ENCODE measurements around the gene ADAMTS13.
A peak's percentile ranks its signal among the peaks of the same experiment; 100 is the strongest.

Gene ADAMTS13

GRCh38 chr9:133401588-133401987 is 20.6 kb upstream of the ADAMTS13 start:
- Histone ChIP-seq H3K4me3 (ENCODE audit: insufficient read depth, low read length, poor library complexity, severe bottlenecking) (no peak overlapping the region), H3K36me3 (ENCODE audit: low read length) (no peaks in the 10 kb centered on the region)

GRCh38 chr9:133402689-133403088 is 19.5 kb upstream of the ADAMTS13 start:
- Histone ChIP-seq H4K20me1 (ENCODE audit: low read depth, low read length) (no peaks in the 10 kb centered on the region), H3K79me2 (ENCODE audit: insufficient read depth, low read length) (no peaks in the 10 kb centered on the region), H3K27me3 (ENCODE audit: low read length) (no peaks in the 10 kb centered on the region), H3K4me2 (ENCODE audit: low read depth, low read length, poor library complexity, severe bottlenecking) (no peak overlapping the region), H3K4me3 (ENCODE audit: insufficient read depth, low read length, poor library complexity, severe bottlenecking) (no peak overlapping the region), H3F3A (ENCODE audit: insufficient read depth) (no peaks in the 10 kb centered on the region), H3K9ac (ENCODE audit: low read length) (no peak overlapping the region), H3K9me3 (ENCODE audit: insufficient read depth, low read length) (no peaks in the 10 kb centered on the region), H3K27ac (ENCODE audit: low read depth, low read length) (no peak overlapping the region), H2AFZ (ENCODE audit: low read depth, low read length, severe bottlenecking) (no peak overlapping the region), H3K36me3 (ENCODE audit: low read length) (no peaks in the 10 kb centered on the region), H3K9me2 (replicated peaks; ENCODE audit: insufficient read depth, low read length) (no peaks in the 10 kb centered on the region)
- TF ChIP-seq CTCF (IDR thresholded peaks at IDR 0.05; ENCODE audit: insufficient read depth, low read length, poor library complexity, severe bottlenecking) (no peak), EZH2phosphoT487 (conservative IDR thresholded peaks at IDR 0.05; ENCODE audit: low read length) (no peak)

More at GRCh38 chr9:133401588-133401987, 20.6 kb upstream of the ADAMTS13 start:
- Histone ChIP-seq H3K27me3 (ENCODE audit: low read length) (no peaks in the 10 kb centered on the region), H3K9me3 (ENCODE audit: insufficient read depth, low read length) (no peaks in the 10 kb centered on the region), H4K20me1 (ENCODE audit: low read depth, low read length) (no peaks in the 10 kb centered on the region), H3K27ac (ENCODE audit: low read depth, low read length) (no peak overlapping the region), H3K79me2 (ENCODE audit: insufficient read depth, low read length) (no peaks in the 10 kb centered on the region), H3K9me2 (replicated peaks; ENCODE audit: insufficient read depth, low read length) (no peaks in the 10 kb centered on the region), H3F3A (ENCODE audit: insufficient read depth) (no peaks in the 10 kb centered on the region), H3K4me2 (ENCODE audit: low read depth, low read length, poor library complexity, severe bottlenecking) (no peak overlapping the region), H2AFZ (ENCODE audit: low read depth, low read length, severe bottlenecking) (no peak overlapping the region), H3K9ac (ENCODE audit: low read length) (no peak overlapping the region)
- no peak for TF ChIP-seq EZH2phosphoT487 (conservative IDR thresholded peaks at IDR 0.05; ENCODE audit: low read length)
- TF ChIP-seq CTCF (IDR thresholded peaks at IDR 0.05; ENCODE audit: insufficient read depth, low read length, poor library complexity, severe bottlenecking), result no peak

DNA sequence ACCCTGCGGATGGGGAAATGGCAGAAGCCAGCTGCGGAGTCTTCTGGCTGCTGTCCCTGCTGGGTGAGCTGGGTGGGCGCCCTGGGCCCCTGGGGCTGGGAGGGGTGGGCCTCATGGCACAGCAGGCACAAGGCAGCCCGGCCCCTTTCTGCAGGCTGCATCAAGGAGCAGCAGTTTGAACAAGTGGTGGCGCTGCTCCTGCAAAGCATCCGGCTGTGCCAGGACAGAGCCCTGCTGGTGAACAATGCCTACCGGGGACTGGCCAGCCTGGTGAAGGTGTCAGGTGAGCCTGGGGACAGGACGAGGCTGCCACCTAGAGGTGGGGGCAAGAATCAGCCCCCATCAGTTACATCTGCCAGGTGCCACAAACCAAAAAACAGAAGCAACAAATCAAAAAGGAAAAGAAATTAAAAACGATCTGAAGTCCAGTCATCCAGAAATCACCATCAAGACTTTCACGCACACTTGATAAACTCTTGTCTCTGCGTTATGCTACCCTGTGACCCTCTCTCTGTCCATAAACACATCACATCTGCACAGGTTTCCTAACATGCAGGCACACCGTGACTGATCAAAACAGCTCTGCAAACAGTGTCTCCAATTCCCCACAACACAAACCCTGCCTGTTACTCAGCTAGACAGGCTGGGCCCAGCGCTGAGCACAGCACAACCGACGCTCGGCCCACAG is 18.3 kb upstream of the ADAMTS13 start:
- no peaks in the 10 kb centered on the region for H3K9me3 ChIP-seq (ENCODE audit: insufficient read depth, low read length)
- no peaks in the 10 kb centered on the region for H3F3A ChIP-seq (ENCODE audit: insufficient read depth)
- no peak overlapping the region for H3K27ac ChIP-seq (ENCODE audit: low read depth, low read length)
- no peaks in the 10 kb centered on the region for H3K9me2 ChIP-seq (replicated peaks; ENCODE audit: insufficient read depth, low read length)
- H3K36me3 ChIP-seq (ENCODE audit: low read length), result no peaks in the 10 kb centered on the region
- no peaks in the 10 kb centered on the region for H3K27me3 ChIP-seq (ENCODE audit: low read length)
- no peaks in the 10 kb centered on the region for H4K20me1 ChIP-seq (ENCODE audit: low read depth, low read length)
- no peaks in the 10 kb centered on the region for H3K79me2 ChIP-seq (ENCODE audit: insufficient read depth, low read length)
- TF ChIP-seq EZH2phosphoT487 (conservative IDR thresholded peaks at IDR 0.05; ENCODE audit: low read length) (no peak), CTCF (IDR thresholded peaks at IDR 0.05; ENCODE audit: insufficient read depth, low read length, poor library complexity, severe bottlenecking) (peak; percentile 55)
- H3K9ac ChIP-seq (ENCODE audit: low read length), result no peak overlapping the region
- H2AFZ ChIP-seq (ENCODE audit: low read depth, low read length, severe bottlenecking), result no peak overlapping the region
- no peak overlapping the region for H3K4me3 ChIP-seq (ENCODE audit: insufficient read depth, low read length, poor library complexity, severe bottlenecking)
- H3K4me2 ChIP-seq (ENCODE audit: low read depth, low read length, poor library complexity, severe bottlenecking), result no peak overlapping the region
